NK-92 (cell line): ENCODE measurements around the gene FARS2.

ENCODE experiments used
- DNase-seq: peaks from one replicate; lab custom pipeline; 2025; ENCODE audit not compliant: unreplicated experiment; lab: John Stamatoyannopoulos, UW

FARS2 gene

DNA sequence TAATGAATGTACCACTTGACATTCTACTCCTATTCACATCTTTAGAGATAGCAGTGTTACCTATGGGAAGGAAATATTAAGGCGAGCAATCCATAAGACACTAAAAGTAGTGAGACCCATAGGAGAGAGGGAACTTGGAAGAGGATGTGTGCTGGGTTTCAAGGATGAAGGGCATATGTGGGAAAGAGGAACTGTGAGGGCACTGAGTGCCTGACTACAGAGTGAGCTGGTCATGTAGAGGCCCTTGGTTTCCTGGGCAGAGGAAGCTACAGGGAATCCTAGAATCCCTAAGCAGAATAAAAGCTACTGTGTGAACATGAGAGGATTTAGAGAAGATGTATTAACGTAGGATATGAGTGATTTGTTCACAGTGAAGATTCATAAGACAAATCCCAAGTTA lies 262.8 kb downstream of the FARS2 start:
- DNase-seq: no peak

DNA sequence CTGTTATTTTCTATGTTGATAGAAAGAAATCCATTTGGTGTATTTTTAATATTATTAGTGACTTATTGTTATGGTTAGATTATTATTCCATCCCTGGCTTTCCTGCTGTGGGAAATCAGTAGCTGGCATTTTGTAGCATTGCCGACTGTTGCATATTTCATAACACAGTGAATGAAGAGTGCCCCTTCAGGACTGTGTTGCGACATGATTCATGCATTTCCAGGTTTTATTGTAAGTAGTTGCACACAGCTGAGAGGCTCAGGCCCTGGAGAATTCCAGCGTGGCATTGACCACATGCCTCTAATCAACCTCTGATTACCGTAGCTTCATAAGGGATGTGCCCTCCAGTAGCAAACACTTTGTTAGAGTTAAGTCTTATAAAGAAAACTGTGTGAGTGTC lies 263.9 kb downstream of the FARS2 start:
- no peak for DNase-seq

DNA sequence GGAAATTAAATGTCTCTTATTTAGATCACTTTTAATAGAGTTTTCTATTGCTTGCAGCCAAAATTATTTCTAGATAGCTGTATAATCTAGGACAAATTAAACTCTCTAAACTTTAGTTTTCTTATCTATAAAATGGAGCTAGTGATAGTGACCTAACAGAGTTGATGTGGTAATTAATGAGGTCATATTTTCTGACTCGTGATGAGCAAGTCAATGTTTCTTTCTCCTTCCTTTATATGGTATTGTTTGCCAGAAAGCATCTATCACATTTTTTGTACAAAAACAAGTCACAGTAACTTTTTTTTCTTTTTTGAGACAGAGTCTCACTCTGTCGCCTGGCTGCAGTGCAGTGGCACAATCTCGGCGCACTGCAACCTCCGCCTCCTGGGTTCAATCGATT lies 267.7 kb downstream of the FARS2 start:
- no peak for DNase-seq

DNA sequence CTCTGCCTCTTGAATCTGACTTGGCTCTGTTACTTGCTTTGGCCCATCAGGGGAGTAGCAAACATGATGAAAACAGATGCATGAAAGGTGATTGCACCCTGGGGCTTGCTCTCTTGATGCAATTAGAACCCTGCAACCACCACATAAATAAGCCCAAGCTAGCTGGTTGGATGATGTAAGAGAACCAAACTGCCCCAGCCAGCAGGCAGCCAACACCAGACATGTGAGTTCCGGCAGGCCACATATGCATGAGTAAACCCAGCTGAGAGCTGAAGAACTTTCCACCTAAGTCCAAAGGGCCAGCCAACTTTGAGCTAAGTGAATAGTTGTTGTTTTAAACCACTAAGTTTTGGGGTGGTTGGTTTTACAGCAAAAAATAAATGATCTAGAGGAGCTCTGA lies 268.4 kb downstream of the FARS2 start:
- DNase-seq: no peak

DNA sequence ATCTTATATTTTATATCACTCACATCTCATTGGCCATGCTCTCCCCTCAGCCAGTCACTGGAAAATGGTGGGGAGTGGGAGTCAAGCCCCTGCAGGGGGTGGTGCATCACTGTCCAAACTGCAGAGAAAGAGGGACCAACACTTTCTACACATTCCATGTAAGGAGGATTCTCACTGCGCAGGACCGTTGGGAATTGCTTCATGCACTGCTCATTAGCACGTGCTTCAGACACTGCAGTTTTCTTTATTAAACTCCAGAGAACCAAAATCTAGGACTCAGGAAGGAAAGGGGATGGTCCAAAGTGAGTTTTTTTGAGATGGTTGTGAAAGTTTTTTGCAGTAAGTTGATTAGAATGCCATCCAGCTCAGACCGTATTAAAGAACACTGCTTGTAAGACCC lies 269.8 kb downstream of the FARS2 start:
- DNase-seq: no peak

DNA sequence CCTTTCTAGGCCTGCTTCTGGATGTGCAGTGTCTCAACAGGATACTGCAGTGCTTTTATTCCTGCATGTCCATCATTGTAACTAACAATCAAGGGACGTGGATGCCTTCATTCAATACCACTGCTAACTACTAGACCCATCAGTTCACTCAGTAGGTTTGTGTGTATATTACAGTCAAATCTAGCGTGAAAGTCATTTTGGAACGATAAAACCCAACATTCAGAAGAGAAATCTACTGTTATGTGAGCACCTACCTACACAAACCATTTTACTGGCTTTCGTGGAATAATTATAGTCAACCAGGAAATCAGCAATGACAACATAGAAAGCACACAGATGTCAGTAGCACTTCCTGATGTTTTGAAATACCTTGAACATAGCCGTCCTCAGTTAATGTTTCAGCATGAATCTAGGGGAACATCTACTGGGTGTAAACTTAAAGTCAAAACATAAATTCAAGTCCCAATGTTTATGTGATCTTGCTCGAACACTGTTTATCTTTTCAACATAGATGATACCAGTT lies 270.6 kb downstream of the FARS2 start:
- no peak for DNase-seq

DNA sequence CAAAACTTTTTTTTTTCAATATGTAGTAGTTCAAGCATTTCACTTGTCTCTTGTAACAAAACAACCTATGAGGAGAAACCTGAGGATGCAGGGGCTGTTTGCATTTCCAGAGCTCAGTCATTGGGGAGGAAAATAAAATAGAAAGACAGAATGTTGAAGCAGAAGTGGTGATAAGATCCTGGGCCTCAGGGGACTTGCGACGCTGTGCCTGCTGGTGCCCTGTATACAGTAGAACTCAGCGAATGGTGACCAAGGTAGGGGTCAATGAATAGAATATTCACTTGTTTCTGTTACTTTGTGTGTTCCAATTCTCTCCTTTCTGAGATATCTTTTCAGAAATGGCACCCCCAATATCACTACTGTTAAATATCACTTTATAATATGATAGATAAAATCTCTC lies 271.6 kb downstream of the FARS2 start:
- DNase-seq: no peak

DNA sequence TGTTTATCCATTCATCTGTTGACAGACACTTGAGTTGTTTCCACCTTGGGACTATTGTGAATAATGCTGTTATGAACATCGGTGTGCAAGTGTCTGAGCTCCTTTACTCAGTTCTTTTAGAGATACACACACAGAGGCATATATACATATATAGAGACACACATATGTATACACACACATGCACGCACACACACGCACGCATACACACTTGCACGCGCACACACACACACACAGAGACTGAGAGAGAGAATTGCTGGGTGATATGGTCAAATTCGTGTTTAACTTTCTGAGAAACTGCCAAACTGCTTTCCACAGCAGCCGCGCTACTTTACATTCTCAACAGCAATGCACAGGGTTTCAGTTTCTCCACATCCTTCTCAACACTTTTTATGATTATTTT lies 273.3 kb downstream of the FARS2 start:
- no peak for DNase-seq

DNA sequence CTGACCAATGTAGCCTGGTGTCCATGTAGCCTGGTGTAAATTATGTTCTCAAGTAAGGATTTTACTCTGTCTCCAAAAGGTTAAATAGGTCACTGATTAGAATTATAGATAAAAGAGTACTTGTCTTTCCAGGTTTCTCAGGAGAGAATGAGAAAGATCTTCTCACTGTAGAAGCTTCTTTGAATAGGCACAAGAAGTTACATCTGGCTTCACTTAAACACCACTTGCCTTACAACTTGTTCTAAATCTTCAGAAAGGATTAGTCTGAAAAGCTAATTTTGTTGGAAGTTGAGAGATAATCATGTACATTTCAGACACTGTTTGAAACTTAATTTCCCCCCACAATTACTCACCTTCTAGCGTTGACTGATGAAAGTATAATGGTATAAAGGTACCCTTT lies 275.3 kb downstream of the FARS2 start:
- DNase-seq: no peak

DNA sequence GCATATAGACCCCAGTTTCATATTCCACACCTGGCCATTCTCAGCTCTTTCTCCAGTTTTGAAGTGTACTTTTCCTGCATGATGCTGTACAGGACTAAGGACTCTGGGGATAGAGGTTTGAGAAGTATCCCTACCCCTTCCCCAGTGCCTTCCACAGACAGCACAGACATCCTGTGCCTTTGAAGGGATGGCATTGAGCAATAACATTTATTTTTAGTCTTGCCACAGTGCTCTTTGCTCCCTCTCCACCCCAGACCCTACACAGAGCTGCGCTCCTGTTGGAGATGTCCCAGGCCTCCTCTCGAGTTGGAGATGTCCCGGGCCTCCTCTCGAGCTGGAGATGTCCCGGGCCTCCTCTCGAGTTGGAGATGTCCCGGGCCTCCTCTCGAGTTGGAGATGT lies 275.8 kb downstream of the FARS2 start:
- DNase-seq: no peak

DNA sequence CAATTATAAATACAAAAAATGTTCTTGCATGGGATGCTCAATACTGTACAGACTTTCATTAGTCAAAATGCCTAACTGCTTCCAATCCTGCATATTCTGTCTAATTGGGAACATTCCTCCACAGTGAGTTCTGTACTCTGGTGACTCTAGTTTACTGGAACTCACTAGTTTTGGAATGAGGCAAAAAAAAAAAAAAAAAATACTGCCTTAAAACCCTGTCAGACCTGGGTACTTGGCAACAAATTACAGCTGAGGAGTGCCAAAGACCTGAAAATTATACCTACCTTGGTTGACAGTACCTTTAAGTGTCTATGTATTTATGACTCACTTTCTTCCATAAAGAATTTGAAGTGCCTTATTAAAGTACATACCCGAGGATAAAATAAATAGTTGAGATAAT lies 276.7 kb downstream of the FARS2 start:
- no peak for DNase-seq

DNA sequence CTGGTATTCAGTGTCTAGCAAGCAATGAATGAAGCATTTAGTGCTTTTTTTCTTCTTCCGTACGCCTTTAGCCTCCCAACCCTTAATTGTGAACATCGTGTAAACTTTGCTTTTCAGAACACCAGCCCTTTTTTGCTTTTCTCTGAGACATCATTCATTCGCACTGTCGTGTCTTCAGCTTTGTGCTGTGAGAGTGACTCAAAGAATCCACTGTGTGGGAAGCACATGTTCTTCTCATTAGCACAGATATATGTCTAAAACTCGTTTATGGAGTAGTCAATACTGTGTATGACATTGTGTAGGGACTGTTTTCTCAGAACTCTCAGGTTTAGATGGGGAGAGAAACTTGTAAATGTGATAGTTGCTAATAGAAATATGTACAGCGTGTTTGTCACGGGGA lies 279.1 kb downstream of the FARS2 start:
- DNase-seq: no peak

DNA sequence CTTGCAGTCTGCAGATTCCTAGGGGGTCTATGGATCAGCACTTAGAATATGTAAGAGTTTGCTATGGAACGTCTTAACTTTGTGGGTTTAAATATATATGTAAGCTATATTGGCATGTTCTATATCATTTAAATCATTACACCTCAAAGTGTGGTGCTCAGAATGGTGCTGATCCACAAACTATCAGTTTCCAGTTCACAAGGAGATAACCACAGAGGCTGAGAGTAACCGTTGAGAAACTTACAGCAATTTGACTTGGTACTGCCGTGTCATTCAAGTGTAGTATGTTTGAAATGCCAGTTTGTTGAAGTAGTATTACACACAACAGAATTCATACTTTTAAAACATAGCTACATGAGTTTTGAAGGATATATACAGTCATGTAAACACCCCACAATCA lies 279.7 kb downstream of the FARS2 start:
- DNase-seq: no peak

DNA sequence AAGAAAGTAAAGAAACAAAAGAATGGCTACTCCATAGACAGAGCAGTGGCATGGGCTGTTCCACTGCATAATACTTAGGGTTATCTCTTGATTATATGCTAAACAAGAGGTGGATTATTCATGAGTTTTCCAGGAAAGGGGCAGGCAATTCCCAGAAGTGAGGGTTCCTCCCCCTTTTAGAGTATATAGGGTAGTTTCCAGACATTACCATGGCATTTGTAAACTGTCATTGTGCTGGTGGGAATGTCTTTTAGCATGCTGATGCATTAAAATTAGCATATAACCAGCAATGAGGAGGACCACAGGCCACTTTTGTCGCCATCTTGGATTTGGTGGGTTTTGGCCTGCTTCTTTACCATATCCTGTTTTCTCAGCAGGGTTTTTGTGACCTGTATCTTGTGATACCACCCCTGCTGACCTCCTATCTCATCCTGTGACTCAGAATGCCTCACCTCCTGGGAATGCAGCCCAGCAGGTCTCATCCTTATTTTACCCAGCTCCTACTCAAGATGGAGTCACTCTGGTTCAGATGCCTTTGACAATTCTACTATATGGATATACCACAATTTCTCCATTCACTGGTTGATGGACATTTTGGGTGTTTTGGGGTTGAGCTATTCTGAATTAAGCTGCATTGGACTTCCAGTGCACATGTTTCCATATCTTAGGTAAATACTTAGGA lies 280.6 kb downstream of the FARS2 start:
- no peak for DNase-seq

DNA sequence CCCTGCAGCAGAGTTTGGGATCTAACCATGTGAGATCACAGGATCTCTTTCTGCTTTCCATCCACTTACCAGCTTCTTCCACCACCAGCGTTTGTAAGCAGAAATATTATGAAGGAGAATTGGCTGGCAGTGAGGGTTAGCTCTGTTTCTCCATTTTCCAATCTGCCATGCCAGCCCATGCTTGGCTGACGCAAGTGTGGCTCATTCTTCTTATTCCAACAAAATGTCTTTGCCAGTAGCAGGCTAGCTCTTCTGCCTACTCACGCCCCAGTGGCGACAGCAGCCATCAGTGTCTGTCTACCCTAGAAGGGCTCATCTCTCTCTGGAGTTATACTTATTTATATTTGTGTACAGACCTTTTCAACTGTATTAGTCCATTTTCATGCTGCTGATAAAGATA lies 286.2 kb downstream of the FARS2 start:
- no peak for DNase-seq

DNA sequence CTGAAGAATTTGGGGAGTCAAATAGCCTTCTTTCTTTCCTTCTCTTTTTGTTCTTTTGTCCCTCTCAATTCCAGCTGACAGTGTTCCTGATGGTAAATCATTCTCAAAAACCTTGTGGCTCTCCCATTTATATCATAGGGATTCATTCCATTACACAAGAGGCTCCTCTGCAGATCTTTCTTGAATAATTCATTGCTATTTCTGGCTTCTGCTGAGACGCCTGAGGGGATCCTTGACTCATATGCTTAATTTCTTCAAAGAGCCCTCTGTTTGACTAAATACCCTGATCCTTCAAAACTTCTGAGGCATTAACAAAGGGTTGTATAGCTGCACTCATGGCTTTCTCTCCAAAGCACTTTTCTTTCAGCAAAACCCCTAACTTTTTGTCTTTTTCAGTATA lies 289.3 kb downstream of the FARS2 start:
- DNase-seq: no peak

DNA sequence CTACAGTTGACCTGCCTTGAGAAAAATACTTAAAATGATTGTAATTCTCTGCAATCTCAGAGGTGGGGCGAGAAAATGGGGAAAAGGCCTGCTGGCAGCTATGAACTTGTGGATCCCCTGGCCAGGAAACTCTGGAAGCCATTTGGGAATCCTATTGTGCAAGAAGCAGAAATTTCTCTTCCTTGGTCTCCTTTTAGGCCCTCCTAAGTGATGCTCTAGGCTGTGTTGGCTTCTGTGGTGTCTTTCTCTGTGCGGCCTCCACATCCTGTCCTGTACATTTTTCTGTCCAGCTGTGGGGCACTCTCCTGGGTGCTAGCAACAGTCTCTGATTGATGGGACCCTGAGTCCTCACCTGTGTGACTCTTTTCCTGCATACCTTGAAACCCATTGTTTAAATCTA lies 290.9 kb downstream of the FARS2 start:
- no peak for DNase-seq

DNA sequence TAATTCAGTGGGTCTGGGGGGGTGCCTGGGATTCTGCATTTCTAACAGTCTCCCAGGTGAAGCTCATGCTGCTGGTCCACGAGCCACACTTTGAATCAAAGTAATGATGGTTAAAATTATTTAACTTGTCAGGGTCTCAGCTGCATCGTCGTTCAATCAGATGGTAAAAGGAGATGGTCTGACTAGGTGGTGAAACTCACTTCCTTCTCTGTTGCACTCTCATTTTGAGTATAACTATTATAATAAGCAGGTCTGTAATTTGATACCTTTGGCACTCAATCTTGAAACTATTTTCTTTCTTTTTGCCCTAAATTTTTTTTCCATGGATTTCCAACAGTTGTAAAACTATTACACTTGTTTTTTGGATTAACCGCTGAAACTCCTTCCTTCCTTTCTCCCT lies 292.5 kb downstream of the FARS2 start:
- no peak for DNase-seq

DNA sequence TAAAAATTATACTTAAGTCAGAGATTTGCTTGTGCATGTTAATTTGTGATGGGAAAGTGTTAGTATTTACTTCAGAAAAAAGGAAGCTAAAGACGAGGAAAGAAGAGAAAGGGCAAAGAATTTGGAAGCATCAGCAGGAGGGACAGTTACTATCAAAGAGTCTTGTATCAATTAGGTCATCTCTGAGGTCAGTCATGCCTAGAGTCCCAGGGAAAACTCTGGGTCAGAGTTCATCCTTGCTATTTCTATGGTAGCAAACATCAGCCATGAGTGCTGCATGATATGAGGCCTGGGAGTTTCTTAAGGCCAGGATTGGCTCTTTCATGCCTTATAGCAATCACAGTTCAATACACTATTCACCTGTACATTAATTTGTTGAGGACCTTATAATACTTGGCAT lies 292.9 kb downstream of the FARS2 start:
- no peak for DNase-seq

DNA sequence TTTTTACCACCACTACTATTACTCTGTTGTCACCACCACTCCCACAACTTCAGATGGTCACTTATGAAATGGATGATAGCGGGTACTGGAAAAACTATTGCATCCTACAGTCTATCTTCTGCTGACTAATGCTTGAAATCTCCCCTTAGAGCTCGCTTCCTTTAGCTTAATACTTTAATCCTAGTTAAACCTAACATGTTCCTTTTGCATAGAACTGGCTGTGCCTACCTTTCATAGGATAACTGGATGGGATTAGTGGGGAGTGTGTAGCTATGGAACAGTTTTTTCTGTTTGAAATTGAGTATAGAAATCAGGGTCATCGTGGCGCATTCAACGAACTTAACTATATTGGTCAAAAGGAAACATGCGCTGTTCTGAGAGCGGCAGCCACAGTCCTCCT lies 294.7 kb downstream of the FARS2 start:
- no peak for DNase-seq

DNA sequence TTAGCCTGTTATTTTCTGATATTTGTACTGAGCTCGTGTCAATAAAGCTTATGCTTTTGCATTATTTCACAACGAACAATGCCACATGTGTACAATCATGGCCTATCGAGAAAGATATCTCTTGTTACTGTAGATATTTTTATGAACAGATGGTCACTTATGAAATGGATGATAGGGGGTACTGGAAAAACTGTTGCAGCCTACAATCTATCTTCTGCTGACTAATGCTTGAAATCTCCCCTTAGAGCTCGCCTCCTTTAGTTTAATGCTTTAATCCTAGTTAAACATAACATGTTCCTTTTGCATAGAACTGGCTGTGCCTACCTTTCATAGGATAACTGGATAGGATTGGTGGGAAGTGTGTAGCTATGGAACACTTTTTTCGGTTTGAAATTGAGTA lies 296.2 kb downstream of the FARS2 start:
- DNase-seq: no peak

DNA sequence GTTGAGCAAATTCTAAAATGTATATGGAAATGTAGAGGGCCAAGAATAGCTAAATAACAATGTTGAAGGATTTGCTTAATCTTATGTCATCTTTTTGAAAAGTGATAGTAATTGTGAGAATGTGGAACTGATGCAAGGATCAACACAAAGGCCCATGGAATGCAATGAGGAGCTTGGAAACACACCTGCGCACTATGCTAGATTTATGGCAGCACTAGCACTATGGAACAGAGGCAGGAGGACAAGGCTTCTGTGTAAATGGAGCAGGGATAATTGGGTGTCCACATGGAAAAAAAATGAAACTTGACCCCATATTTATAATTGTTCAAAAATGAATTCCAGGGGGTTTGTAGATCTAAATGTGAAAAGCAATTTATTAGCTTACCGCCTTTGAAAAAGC lies 298.3 kb downstream of the FARS2 start:
- no peak for DNase-seq

DNA sequence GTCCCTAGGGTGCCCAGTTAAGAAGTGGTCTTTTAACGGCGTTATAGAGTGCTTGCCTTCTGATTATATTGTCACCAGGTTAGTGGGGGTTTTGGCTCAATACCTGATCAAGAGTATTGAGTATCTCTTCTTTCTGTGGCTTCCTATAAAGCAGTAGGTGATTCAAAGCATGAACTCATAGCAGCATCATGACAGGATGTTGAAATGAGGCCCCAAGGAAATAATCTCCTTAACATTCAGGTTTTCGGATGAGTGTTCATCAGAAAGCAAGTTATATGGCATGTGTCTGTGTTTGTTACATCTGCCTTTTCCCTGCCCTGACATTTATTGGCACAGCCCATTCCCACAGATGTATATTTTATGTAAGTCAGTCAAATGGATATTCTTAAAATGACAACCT lies 301.0 kb downstream of the FARS2 start:
- no peak for DNase-seq

DNA sequence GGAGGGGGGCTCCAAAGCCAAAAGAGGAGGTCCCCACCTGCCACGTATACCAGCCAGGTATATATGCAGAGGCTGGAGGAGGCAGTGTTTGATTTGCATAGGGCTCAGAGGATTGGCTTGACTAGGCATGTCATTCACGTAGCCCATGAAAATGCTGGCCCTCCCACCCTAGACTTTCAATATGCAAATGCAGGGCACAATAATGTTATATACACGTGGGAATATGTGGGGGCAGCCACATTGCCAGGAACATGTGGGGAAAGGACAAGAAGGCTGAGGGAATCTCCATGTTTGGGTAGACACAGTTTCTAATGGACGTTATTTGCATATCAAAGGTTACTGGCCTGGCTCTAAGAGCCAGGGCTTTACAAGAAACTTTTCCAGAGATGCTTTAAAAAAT lies 301.8 kb downstream of the FARS2 start:
- DNase-seq: no peak
